TTC549 (cell line): ENCODE data around the gene NPEPPS.
"Not testable (repeated sequence)": the region's sequence is repeated elsewhere in the genome, so short reads cannot be mapped to it uniquely, and the experiment has no call there.

Experiments used
- FAIRE-seq: peaks from 2 replicates; lab custom pipeline; 2012; peaks lifted over from hg19 to GRCh38; lab: Jason Lieb, UNC

NPEPPS gene

GRCh38 chr17:47530557-47531232 lies at the start of gene NPEPPS:
Gene NPEPPS, plus strand, starts transcription at chr17:47531108. Its CDS starts 193 bp downstream, at chr17:47531301.
- not testable (repeated sequence) for FAIRE-seq

- not testable (repeated sequence) for FAIRE-seq
These were observed 39.1 kb upstream of the NPEPPS start for GRCh38 chr17:47491841-47492212.

- FAIRE-seq: not testable (repeated sequence)
These were observed 31.8 kb upstream of the NPEPPS start for GRCh38 chr17:47499074-47499473.

- FAIRE-seq: not testable (repeated sequence)
These were observed 31.4 kb upstream of the NPEPPS start for GRCh38 chr17:47499494-47499893.

- FAIRE-seq: not testable (repeated sequence)
These were observed 30.3 kb upstream of the NPEPPS start for GRCh38 chr17:47500620-47501019.

- not testable (repeated sequence) for FAIRE-seq
These were observed 28.7 kb upstream of the NPEPPS start for GRCh38 chr17:47502122-47502731.

- not testable (repeated sequence) for FAIRE-seq
These were observed 28.0 kb upstream of the NPEPPS start for GRCh38 chr17:47502776-47503455.

GRCh38 chr17:47511701-47512146 lies 19.2 kb upstream of the NPEPPS start:
- FAIRE-seq: not testable (repeated sequence)

GRCh38 chr17:47513301-47513700 lies 17.6 kb upstream of the NPEPPS start:
- not testable (repeated sequence) for FAIRE-seq

GRCh38 chr17:47518880-47519279 lies 12.0 kb upstream of the NPEPPS start:
- not testable (repeated sequence) for FAIRE-seq

- FAIRE-seq: not testable (repeated sequence)
These were observed 11.5 kb upstream of the NPEPPS start for GRCh38 chr17:47519365-47519764.

GRCh38 chr17:47520279-47520678 lies 10.6 kb upstream of the NPEPPS start:
- FAIRE-seq: not testable (repeated sequence)

GRCh38 chr17:47521434-47521833 lies 9.5 kb upstream of the NPEPPS start:
- not testable (repeated sequence) for FAIRE-seq

GRCh38 chr17:47522341-47522740 lies 8.6 kb upstream of the NPEPPS start:
- FAIRE-seq: not testable (repeated sequence)

GRCh38 chr17:47531233-47531820 lies 419 bp downstream of the NPEPPS start:
- FAIRE-seq: not testable (repeated sequence)

GRCh38 chr17:47539085-47539484 lies 8.2 kb downstream of the NPEPPS start:
- FAIRE-seq: not testable (repeated sequence)

- FAIRE-seq: peak; percentile 13
These were observed 10.8 kb downstream of the NPEPPS start for GRCh38 chr17:47541676-47542075.

- not testable (repeated sequence) for FAIRE-seq
These were observed 13.4 kb downstream of the NPEPPS start for GRCh38 chr17:47544327-47544726.

GRCh38 chr17:47554733-47555132 lies 23.8 kb downstream of the NPEPPS start:
- FAIRE-seq: not testable (repeated sequence)

GRCh38 chr17:47556108-47556507 lies 25.2 kb downstream of the NPEPPS start:
- not testable (repeated sequence) for FAIRE-seq

- peak; percentile 7 for FAIRE-seq
These were observed 29.7 kb downstream of the NPEPPS start for GRCh38 chr17:47560517-47561043.

GRCh38 chr17:47561698-47562405 lies 30.9 kb downstream of the NPEPPS start:
- not testable (repeated sequence) for FAIRE-seq
